AG10803 (cell line): ENCODE results near the gene SHLD1.

Experiments
- DNase-seq: peaks from one replicate; pipeline ENCODE4 v3.0.0; 2010; ENCODE audit warnings: low read depth
- H3K4me3 ChIP-seq: 2 replicates; pipeline ENCODE4 v1.5.1; 2011; ENCODE audit warnings: mild to moderate bottlenecking, low read length, control low read depth
- CTCF ChIP-seq: conservative IDR thresholded peaks from 2 replicates; pipeline ENCODE4 v1.5.1; 2011; ENCODE audit warnings: mild to moderate bottlenecking, low read length, control low read depth, inconsistent platforms

Gene SHLD1

GRCh38 chr20:5751856-5752255 lies 1.7 kb downstream of the SHLD1 start:
- no peak for TF ChIP-seq CTCF
- no peak overlapping the region for H3K4me3 ChIP-seq
- no peak for DNase-seq

GRCh38 chr20:5753814-5754213 lies 3.6 kb downstream of the SHLD1 start:
- DNase-seq = no peak
- no peak overlapping the region for H3K4me3 ChIP-seq
- no peak for TF ChIP-seq CTCF

GRCh38 chr20:5757949-5758348 lies 7.7 kb downstream of the SHLD1 start:
- TF ChIP-seq CTCF = no peak
- no peak overlapping the region for H3K4me3 ChIP-seq
- no peak for DNase-seq

- TF ChIP-seq CTCF = no peak
- no peak overlapping the region for H3K4me3 ChIP-seq
- no peak for DNase-seq
These were observed 16.0 kb downstream of the SHLD1 start for GRCh38 chr20:5766085-5766764.

- TF ChIP-seq CTCF = no peak
- DNase-seq = no peak
- H3K4me3 ChIP-seq = no peak overlapping the region
These were observed 17.4 kb downstream of the SHLD1 start for GRCh38 chr20:5767493-5768098.

- peak; percentile 39 for DNase-seq
- no peak overlapping the region for H3K4me3 ChIP-seq
- TF ChIP-seq CTCF = no peak
These were observed 20.2 kb downstream of the SHLD1 start for GRCh38 chr20:5770231-5770986.

- TF ChIP-seq CTCF = no peak
- H3K4me3 ChIP-seq = no peak overlapping the region
- no peak for DNase-seq
These were observed 20.8 kb downstream of the SHLD1 start for GRCh38 chr20:5770987-5771318.
